ENCODE data around the gene TRPC1.

The TRPC1 gene

DNA sequence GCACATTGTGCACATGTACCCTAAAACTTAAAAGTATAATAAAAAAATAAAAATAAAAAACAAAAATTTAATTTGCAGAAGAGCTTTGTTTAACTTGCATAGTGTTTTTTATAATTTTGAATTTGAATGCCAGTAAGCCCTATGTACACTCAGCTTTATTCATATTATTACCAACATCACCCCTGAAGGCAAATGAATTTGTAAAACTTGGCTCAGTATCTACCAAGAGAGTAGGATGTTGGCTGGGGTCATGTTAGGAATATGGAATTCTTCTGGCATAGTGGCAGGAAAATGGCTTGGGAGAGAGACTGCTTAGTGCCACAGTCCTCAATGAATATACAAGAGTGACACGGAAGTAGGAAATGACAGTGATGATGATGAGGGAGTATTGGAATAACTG, 30.7 kb downstream of the TRPC1 start:
- DNase-seq, result no peak

DNA sequence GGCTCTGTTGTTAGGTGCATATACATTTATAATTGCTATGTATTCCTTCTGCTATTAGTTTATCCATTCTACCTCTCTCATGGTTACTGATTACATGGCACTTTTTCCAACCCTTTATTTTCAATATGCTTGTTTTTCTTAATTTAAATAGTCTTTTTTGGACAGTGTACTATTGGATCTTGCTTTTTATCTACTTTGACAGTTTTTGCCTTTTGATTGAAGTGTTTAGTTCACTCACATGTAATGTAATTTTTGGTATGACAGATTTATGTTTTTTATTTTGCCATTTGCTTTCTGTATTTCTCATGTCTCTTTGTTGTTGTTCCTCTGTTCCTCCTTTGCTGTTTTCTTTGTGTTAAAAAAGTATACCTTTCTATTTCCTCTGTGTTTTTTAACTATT, 44.5 kb downstream of the TRPC1 start:
- no peak for DNase-seq

DNA sequence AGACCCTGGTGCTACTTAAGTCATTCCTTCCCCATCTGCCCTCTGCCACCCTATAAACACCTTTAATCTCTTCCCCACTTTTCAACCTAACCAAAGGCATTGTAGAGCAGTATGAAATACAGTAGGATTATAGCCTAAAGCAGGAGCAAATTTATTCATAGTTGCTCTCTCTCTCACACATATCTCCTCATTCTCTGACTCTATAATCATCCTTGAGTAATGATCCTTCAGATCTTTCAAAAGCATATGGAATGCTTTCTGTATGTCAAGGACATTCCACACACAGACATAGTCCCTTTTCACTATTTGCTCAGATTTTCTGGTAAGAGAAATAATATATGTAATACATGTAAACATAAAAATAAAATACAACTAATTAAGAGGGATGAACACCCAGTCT, 54.1 kb downstream of the TRPC1 start:
- no peak for DNase-seq

DNA sequence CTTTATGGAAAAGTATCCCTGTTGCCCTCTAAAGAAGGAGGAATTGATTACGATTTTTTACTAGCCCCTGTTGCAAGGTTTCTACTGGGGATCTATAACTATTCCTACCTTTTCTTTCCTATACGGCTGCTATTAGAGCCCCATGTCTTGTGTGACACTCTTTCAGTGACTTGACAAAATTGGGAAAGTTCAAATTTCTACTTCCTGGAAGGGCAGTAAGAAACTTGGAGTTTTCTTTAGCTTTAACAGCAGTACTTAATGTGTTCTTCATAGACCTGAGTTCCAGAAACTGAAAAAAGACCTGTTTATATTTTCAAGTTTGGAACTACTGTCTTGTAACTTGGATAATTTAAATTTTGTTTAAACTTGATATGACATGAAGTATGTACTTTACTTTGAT, 54.7 kb downstream of the TRPC1 start:
- DNase-seq, result no peak

GRCh38 chr3:142779591-142779990, 55.8 kb downstream of the TRPC1 start:
- no peak for DNase-seq

DNA sequence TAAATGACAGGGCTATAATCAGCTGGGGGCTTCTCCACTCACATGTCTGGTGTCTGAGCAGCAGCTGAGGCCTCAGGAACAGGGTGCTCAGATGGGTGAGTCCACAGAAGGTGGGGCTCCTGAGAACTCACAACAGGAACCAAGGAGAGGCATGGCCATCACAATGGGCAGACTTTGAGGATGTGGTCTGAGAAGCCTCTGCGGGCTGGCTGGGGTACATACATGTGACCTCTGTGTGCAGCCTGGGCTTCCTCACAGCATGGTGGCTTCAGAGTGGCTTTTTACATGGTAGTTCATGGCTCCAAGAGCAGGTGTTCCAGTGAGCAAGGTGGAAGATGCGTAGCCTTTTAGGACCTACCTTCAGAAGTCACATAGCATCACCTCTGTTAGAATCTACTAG, 58.8 kb downstream of the TRPC1 start:
- DNase-seq, result no peak

- no peak for DNase-seq
These were observed 60.4 kb downstream of the TRPC1 start for GRCh38 chr3:142784228-142784627.

DNA sequence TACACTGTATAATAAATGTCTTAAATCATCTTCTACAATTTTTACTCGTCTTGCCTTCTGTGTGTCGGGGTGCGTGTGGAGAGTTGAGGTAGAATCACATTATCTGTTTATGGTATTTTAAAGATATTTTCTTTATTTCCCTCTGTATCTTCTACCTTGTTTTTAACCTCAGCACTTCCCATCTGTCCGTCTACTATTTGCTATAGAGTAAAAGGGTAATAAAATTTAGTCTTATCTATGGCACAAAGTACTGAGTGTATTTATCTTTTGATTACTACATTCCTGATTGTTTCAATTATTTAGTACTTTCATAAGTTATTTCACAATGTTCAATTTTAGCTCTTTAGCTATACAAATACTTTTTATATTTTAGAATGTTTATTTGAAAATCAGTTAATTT, 62.2 kb downstream of the TRPC1 start:
- no peak for DNase-seq

GRCh38 chr3:142787719-142788118, 63.9 kb downstream of the TRPC1 start:
- DNase-seq, result no peak

GRCh38 chr3:142794508-142794907, 70.7 kb downstream of the TRPC1 start:
- no peak for DNase-seq

- no peak for DNase-seq
These were observed 71.5 kb downstream of the TRPC1 start for GRCh38 chr3:142795332-142795731.

GRCh38 chr3:142796823-142797222, 73.0 kb downstream of the TRPC1 start:
- no peak for DNase-seq

DNA sequence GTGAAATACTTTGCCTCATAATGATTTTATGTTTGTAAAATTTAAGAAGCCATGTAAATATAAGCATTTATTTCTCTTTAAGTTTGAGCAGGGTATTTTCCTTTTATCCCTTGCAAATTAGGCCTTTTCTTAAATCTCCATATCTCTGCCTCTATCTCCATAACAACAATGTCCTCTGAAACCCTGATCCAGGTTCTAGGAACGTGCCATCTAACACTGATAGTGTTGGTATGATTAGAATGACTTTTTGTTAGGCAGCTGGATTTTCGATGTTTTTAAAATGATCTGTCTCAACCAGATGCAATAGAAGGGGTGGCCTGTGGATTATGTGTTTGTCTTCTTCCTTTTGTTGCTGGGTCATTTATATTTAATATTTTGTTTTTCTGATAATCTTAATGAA, 77.9 kb downstream of the TRPC1 start:
- DNase-seq, result no peak

GRCh38 chr3:142802891-142803290, 79.1 kb downstream of the TRPC1 start:
- no peak for DNase-seq

- no peak for DNase-seq
These were observed 84.5 kb downstream of the TRPC1 start for GRCh38 chr3:142808103-142808917.

GRCh38 chr3:142809259-142809658, 85.4 kb downstream of the TRPC1 start:
- DNase-seq, result no peak

DNA sequence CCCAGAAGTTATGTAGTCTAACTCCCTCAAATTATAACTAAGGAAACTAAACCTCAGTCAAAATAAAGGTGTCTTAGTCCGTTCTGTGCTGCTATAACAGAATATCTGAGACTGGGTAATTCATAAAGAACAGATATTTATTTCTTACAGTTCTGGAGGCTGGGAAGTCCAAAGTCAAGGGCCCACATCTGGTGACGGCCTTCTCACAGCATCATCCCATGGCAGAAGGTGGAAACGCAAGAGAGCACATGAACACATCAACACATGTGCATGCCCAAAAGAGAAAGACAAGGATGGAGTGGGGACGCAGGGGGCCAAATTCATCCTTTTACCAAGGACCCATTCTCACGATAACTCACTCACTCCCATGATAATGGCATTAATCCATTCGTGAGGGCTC, 92.0 kb downstream of the TRPC1 start:
- DNase-seq, result no peak

GRCh38 chr3:142817356-142817755, 93.5 kb downstream of the TRPC1 start:
- DNase-seq, result no peak

- no peak for DNase-seq
These were observed 94.1 kb downstream of the TRPC1 start for GRCh38 chr3:142817897-142818296.

DNA sequence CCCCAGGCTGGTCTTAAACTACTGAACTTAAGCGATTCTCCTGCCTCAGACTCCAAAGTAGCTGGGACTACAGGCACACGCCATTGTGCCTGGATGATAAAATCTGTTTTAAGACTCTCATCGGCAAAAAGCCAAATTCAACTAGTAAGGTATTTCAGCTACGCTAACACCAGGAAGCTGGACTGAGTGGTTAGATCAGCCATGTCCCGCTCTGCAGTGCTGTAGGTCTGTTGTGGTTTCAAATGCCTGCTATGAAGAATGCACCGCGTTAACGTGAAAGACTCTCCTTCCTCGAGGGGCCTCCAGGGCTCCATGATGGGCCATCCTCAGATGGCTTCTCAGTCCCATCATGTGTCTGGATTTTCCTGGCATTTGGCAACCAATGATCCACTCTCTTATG, 94.8 kb downstream of the TRPC1 start:
- DNase-seq, result no peak

DNA sequence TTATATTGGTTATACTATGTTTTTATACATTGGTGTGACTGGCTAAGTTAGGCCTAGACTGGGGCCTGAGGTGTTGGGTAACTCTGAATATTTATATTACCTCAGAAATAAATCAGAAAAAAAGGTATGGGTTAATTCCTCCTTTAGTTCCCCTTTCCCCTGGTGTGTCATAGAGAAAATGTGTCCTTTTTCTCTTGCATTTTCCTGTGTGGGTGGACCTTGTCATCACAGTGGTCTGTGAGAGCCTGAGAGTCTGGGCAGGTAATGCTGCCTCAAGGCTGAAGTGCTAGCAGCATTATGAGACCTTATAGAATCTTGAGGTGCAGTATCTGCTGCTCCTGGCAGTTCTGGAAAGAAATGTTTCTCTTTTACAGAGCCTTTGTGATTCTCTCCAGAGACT, 95.3 kb downstream of the TRPC1 start:
- DNase-seq, result no peak

- DNase-seq, result peak; percentile 51
These were observed 105.0 kb downstream of the TRPC1 start for GRCh38 chr3:142828703-142829305.

DNA sequence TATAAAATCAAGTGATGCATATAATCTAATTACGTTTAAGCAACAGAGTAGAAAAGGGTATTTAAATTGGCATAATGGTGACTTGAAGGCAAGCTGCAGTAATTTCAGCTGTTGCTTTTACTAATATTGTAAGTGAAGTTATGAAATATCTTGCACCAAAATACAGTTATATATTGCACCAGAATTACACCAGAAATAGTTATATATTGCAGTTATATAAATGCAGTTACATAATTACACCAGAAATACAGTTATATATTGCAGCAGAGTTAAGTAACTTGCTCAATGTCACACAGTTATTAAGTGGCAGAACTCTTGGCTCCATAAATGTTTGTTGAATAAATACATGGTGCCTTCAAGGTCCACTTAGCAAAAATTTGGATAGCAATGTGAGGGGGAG, 113.7 kb downstream of the TRPC1 start:
- no peak for DNase-seq

- DNase-seq, result no peak
These were observed 116.0 kb downstream of the TRPC1 start for GRCh38 chr3:142839831-142840230.

Data from NCI-H526 treated with DMSO at 0.1 percent for 48 hours (cell line).